Right renal cortex interstitium (tissue), 3 donors: ENCODE data around the gene ABHD1. TPM values are rescaled to one million over a fixed set of nuclear protein-coding genes. Genes with fewer than 3 reads are reported as not detected.
A peak's percentile ranks its signal among the peaks of the same experiment; 100 is the strongest.

Source experiments
- DNase-seq, 3 donors: peaks; one replicate each; pipeline ENCODE4 v3.0.0-alpha.2; 2013; ENCODE audit warnings: low read depth in 3 of 3, low spot score in 2 of 3
- polyA plus RNA-seq, 3 donors: library from polyadenylated mRNA; unstranded; fragments of 120-200 nt; gene quantifications; one replicate each; pipeline ENCODE4 v1.2.1, GENCODE V29; 2013; ENCODE audit not compliant: insufficient read length in 3 of 3

ABHD1 gene
- polyA plus RNA-seq, 3 donors, result 0.88 to 1.4 (median 1.3) TPM

- no peak for DNase-seq
Observed at GRCh38 chr2:27134781-27135477, 11.3 kb downstream of the ABHD1 start.

GRCh38 chr2:27135478-27135955, 11.9 kb downstream of the ABHD1 start:
- no peak for DNase-seq

DNA sequence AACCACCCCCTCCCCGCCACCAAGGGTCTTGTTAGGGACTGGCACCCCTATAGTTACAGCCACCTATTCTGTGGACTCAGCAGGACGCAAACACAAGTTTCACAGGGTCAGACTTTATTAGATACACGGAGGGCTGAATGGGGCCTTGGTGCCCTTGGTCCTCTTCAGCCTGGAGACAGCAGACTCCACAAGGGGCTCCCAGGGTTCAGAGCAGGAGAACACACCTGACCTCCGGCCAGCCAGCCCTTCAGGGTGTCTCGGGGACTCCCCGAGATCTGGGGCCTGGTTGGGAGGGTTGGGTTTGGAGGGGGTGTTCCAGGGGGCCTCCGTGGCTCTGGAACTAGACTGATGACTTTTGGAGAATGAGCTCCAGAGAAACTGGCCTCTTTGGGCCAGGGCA, 13.1 kb downstream of the ABHD1 start:
- DNase-seq, result no peak

DNA sequence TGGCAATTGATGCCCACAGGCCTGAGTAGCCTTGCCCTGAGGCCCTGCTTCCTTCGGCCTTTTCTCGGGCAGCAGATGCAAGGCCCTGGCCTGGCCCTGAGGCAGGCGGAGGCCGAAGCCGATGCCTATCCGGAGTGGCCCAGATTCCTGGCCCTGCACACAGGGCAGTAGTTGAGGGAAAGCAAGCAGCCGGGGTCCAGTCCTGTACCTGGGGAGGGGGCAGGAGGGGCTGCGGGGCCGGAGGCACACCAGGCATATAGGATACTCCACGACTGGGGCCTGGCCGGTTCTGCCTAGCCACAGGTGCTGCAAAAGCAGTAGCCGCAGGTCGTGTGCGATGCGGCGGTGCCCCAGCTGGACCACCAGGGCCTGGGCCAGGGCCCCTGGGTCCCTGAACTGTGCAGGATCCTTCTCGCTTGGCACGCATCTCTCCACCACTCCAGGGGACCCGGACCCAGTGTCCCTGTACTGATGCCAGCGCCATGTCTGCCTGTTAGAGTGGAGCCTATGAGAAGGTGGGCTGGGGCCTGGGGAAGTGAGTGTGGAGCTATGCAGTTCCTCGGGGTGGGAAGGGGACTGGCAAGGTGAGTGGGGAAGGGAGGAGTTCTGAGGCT, 13.8 kb downstream of the ABHD1 start:
- no peak for DNase-seq

GRCh38 chr2:27138111-27138510, 14.5 kb downstream of the ABHD1 start:
- no peak for DNase-seq

GRCh38 chr2:27139310-27139709, 15.7 kb downstream of the ABHD1 start, which contains the start of gene PRR30:
PRR30 (minus strand) TSS chr2:27139410; CDS start chr2:27138329, 1,081 bp downstream.
- DNase-seq, result no peak

GRCh38 chr2:27143285-27143684, 19.7 kb downstream of the ABHD1 start:
- no peak for DNase-seq

DNA sequence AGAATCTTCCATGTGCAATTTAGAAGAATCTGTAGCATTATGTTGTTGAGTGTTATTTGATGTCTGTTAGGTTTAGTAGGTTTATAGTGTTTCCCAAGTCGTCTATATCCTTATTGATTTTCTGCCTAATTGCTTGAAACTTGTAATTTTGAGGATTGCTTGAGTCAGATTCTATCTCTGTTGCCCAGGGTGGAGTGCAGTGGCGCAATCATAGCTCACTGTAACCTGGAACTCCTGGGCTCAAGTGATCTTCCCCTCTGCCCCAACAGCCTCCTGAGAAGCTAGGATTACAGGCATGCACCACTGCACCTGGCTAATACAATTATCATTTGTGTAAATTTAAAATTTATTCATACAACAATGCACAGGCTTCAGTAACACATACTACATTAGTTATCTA, 22.1 kb downstream of the ABHD1 start:
- DNase-seq, result no peak

DNA sequence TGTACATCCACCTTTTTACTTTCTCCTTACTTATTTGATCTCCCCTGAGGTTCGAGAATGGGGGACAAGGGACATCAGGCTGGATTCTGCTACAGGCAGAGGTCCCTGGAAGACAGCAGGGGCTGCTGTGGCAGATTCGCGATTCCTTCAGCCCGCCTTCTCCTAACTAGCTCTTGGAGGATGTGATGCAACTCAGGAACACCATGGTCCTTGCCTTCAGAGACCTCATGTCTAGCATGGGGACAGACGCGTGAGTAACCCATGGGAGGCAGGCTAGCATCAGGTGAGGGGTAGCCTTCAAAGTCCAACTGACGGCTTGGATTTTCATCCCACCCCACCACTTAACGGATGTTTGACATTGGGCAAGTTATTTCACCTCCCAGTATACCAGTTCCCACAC, 24.3 kb downstream of the ABHD1 start:
- no peak for DNase-seq

- peak in 1 of 3 donors; percentile 27 for DNase-seq
Observed at GRCh38 chr2:27148801-27149439, 25.3 kb downstream of the ABHD1 start, which contains the start of gene TCF23. TCF23 (plus strand) TSS chr2:27149004; CDS start chr2:27149134, 130 bp downstream.

- no peak for DNase-seq
Observed at GRCh38 chr2:27149570-27150405, 26.2 kb downstream of the ABHD1 start.

DNA sequence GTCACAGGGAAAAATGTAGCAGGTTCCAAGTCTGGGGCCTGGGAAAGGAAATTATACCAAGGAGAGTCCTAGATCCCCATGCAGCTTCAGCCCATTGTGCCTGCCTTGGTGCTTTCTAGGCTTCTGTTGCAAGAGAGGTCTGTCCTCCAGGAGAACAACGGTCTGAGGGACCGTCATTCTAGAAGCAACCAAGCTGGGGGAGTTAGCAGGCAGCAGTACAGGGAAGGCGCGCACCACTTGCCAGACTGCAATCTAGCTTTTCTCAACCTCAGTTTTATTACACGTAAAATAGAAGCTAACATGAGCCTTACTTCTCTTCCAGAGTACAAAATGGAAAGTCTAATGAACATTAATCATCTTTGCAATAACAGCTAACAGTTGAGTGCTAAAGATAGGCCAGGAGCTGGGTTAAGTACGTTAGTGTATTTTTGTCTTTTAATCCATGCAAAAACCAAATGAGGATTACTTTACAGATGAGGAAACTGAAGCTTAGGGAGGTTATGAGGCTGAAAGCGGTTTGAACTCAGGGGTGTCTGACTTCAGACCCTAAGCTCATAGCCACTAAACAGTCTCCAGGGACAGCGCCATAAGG, 27.1 kb downstream of the ABHD1 start:
- DNase-seq, result no peak

- DNase-seq, result no peak
Observed at GRCh38 chr2:27152102-27152795, 28.6 kb downstream of the ABHD1 start.

DNA sequence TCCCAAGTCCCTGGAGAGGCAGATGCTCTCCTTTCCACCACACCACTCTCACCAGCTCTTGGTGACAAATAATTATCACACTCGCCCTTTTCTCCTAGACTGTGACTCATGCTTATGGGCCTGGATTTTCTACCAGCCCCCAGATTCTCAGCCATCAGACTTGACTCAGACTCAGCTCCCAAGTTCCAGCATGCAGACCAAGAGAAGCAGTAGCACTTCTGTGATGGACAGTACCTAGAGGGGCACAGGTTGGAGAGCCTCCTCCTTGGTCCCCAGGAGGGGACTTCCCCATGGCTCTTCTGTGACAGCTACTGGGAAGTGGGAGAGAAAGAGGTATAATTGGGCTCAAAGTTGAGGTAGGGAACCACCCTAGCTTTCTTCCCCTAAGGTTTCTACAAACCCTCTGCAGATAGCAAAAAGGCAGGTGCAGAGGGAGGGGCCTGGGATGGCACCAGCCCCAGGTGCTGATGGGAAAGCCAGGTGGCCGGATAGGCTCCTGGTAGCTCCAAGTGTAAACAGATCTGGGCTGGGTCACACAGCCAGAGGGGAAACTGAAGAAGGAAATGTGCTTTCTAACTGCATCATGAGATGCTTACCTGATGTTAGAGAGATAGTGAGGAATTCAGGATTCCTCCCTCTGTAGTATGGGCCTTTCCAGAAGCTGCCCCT, 29.3 kb downstream of the ABHD1 start:
- DNase-seq, result no peak

DNA sequence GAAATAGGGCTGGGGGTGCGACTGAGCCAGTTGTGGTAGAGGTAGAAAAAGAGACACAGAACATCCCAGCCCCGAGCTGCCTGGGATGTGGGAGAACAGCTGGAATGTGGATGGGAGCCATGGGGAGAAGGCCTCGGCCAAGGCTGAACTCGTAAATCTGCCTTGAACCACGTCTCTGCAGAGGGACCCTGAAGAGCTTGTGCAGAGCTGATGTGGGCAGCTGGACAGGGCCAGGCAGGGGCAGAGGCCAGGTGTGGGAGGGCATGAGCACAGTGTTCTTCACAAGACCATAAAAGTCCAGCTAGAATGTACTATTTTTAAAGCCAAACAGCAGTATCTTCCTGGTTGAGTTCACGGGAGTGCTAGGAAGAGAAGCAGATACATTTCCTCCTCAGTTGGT, 30.9 kb downstream of the ABHD1 start:
- peak in 1 of 3 donors; percentile 30 for DNase-seq

DNA sequence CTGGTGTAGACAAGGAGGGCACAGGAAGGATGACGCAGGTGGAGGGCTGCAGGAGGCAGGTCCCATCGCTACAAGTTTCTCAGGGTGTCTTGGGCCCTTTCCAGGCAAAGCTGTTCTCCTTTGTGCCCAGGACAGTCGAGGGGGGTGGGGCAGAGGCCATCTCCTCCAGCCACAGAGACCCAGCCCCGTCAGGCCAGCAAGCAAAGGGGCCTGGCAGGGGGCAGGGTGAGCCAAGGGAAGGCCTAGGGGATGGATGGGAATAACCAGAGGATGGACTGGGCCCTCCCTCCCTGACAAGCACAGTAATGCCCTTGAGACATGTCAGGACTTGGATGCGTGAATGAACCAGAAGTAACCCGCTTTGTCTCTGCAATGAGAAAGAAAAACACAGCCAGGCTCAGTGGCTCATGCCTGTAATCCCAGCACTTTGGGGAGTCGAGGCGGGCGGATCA, 31.5 kb downstream of the ABHD1 start:
- DNase-seq, result no peak

GRCh38 chr2:27158468-27158867, 34.9 kb downstream of the ABHD1 start:
- DNase-seq, result no peak

DNA sequence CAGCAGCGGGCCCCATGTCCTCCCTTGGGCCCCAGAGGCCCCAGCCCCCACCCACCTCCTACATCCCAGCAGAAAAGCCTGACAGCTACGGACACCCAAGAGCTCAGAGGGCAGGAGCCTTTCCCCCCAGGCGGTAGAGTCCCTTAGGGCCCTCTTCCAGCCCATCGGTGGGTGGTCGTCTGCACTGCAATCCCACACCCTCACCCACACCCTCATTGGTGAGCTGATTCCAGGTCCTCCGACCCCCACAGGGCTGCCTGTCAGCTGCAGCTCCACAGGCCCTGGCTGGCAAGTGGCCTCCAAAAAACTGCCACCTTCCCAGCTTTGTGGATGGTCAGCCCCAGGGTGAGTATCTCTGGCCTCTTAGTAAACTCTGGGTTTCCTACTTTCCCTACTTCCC, 35.7 kb downstream of the ABHD1 start:
- no peak for DNase-seq

GRCh38 chr2:27160191-27160590, 36.6 kb downstream of the ABHD1 start:
- DNase-seq, result no peak
